Esophagus mucosa (tissue), 1 donor: Measurements from ENCODE around the gene PAPSS2. TPM values are rescaled to one million over a fixed set of nuclear protein-coding genes. Genes with fewer than 3 reads are reported as not detected.
A peak's percentile ranks its signal among the peaks of the same experiment; 100 is the strongest.

Source experiments
- ATAC-seq: fragments of 200-7000 bp; cut with Tn5 transposase; one replicate; pipeline ENCODE4 v1.9.1; 2020
- total RNA-seq: library from RNA; stranded (reverse); gene quantifications from one replicate; pipeline ENCODE4 v1.2.4, GENCODE V29; 2023
- donor health status: DM: yes; HTN: yes; CAD: no.

Gene PAPSS2
- total RNA-seq, 1 donor from 2014 or later = 10.4 TPM

GRCh38 chr10:87672551-87672950 is 12.9 kb downstream of the PAPSS2 start:
- no peak for ATAC-seq

DNA sequence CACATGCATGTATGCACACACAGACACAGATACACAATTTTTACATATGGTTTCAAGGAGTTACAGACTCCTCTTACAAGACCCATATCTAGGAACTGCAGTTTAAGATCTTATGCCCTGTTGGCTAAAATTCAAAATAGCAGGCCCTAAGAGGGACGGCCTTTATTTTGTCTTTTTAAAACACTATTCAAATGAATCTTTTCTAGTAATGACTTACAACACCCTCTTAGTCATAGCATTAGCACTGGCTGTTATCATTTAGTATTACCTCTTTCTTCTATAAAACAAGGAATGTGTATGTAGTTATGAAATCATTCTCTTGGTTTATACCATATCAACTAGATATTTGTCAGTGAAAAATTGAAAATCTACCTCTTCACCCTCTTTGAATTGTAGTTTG is 15.3 kb downstream of the PAPSS2 start:
- no peak for ATAC-seq

DNA sequence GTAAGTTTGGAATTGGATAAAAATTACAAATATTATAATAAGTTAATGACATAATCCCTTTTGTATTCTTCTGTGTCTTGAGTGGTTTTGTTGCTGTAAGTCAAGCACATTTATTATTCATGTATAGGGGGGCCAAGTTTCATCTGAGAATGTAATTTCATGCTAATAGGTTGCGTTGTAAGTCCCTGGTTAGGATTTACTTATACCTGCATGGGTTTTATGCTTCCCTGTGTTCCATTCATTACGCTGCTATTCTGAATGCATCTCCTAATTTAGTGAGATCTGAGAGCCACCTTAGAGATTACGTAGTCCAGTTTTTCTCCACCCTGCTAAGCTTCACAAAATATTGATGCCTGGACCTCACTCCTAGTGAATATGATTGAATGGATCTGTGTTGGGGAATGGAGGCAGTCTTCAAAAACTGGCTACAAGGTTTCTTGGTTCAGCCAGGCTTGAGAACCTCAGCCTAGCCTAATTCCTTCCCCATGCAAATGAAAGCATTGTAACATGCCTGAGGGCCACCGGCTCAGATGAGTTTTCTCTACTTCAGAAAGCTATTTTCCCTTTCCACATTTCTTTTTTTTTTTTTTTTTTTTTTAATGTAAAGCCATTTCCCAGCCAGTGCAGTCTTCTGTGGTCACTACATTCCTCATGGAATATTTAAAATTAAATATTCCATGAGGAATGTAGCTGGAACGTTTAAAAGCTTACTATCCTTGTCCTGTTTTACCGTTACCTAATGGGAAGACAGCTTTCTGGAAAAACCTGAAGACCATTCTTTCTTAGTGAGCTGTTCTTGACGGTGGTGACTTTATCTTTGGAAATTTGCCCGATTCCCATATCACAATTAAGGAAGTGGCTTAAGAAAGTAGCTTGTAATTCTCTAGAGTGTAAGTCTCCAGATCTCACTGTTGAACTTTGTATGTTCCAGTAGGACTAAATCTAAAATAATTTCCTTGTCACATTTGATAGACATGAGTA is 16.0 kb downstream of the PAPSS2 start:
- no peak for ATAC-seq

DNA sequence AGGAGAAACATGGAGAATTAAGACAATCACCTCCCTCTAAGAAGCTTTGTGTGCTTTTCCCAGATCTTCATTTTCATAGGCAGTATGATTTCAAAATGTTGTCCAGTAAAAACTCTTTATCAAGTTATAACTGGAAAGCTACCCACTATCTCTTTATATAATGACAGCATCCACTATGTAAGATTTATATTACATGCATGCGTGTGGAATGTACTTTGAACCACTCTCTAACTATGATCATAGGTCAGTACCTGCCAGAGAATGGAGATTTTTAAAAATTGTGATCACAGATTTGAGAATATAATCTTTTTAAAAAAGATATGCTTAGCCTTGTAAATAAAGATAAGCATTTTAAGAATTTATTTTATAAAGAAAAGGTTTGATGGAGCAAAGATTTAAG is 17.9 kb downstream of the PAPSS2 start:
- no peak for ATAC-seq

- ATAC-seq = no peak
These were observed 18.6 kb downstream of the PAPSS2 start for GRCh38 chr10:87678302-87678701.

- ATAC-seq = no peak
These were observed 23.7 kb downstream of the PAPSS2 start for GRCh38 chr10:87683356-87683755.

DNA sequence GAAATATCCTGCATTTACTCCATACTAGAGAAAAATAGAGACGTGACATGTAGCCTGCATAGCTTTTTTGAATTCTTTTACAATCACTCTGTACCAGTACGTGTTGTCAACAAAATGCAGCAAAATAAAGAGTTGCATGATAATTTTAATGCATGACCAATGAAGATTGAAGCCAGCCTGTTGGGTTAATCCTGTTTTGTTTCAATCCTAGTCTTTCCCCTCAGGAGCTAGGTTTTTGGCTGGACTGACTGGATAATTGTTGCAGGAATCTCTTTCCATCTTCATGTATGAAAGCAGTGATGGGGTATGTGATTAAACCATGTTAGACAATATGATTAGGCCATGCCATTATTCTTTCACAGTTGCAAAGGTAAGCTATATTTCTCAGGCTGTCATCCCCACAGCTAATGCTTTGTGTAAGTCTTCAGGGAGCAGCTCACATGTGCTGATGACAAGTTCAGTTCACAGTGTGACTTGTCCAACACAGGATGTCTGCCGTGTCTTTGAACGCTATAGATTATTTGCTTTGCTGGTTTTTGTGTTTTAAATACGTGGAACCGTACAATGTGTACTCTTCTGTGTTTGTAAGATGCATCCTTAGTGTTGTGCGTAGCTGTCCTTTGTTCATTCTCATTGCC is 24.4 kb downstream of the PAPSS2 start:
- ATAC-seq = no peak

GRCh38 chr10:87685832-87686574 is 26.3 kb downstream of the PAPSS2 start:
- no peak for ATAC-seq

- peak; percentile 84 for ATAC-seq
These were observed 31.9 kb downstream of the PAPSS2 start for GRCh38 chr10:87691506-87692070.

GRCh38 chr10:87692956-87693484 is 33.3 kb downstream of the PAPSS2 start:
- no peak for ATAC-seq

GRCh38 chr10:87694011-87694794 is 34.5 kb downstream of the PAPSS2 start:
- ATAC-seq = no peak

- ATAC-seq = no peak
These were observed 35.4 kb downstream of the PAPSS2 start for GRCh38 chr10:87695074-87695473.

DNA sequence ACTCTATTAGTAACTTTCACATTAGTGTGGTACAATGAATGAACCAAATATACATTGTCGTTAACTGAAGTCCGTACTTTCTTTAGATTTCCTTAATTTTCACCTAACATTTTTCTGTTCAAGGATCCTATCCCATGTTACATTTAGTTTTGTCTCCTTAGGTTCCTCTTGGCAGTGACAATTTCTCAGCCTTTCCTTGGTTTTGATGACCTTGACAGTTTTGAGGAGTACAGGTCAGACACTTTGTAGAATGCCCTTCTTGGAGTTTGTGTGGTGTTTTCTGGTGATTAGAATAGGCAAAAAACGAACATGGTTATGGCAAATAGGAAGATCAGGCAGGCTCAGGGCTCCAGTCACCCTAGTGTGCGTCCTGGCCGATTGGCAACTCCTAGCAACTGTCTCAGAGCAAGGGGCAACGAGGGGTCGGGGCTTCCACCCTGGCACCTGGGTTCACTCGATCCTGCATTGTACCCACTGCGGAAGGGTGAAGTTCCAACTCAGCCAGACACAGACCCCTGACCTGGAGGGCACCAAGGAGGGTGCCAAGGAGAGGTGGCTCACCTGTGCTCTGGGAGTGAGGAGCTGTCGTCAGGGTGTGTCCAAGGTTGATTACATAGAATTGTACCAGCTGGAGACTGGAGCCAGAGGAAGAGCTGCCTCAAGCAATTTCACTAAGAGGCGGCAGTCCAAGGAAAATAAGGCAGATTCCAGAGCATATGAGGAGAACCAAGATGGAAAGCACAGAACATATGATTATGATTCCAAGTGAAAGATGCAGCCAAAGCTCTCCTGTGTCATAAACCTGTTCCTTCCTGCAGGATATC is 37.5 kb downstream of the PAPSS2 start:
- no peak for ATAC-seq

DNA sequence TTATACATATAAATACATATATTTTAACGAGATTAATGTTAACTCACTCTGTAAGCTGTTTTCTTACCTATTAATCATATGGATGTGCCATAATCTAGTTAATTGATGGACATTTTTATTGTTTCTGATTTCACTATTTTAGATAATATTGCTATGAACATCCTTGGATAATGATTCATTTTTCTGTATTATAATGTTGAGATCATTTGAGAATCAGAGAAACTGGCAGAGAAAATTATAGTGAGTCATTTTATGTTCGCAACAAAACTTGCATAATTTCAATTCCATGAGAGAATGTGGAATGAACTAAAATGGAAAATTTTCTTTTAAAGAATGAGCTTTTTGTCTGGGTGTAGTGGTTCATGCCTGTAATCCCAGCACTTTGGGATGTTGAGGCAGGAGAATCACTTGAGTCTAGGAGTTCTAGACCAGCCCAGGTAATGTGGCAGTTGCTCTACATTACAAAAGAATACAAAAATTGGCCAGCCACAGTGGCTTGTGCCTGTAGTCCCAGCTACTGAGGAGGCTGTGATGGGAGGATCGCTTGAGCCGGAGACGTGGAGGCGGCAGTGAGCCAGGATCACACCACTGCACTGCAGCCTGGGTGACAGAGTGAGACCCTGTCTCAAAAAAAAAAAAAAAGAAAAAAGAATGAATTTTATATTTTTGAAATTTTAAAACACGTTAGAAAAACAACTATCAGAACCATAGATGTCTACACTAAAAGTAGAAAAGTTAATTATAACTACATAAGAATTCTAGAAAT is 40.5 kb downstream of the PAPSS2 start:
- no peak for ATAC-seq

DNA sequence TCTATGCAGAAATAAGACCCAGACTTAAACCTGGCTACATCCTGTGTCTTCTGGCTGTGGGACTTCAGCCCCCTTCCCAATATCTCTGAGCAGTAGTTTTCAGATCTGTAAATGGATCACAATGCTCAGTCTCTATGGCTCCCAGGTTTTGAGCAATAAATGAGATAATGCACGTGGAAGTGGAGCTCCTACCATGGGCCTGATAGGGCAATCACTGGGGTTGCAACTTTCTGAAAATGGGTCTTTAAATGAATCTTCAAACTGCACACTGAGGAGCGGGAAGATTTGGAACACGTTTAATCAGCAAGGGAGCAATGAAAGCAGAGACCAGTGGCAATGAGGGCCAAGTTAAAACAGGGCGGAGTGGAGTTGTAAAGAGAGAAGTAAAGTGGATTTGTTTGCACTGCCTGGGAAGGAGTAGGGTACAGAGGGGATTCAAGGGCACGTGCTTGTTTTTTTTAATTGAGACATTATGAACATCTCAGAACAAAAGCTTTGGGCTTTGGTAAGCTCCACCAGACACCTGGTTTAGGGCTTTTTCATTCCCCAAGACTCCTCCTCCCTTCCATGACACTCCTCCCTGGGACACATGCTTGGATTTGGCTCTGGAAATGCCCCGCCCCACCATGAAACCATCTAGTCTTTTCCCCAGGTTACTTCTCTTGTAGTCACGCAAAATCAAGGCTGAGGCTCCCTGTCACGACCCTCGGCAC is 42.7 kb downstream of the PAPSS2 start:
- ATAC-seq = no peak

- no peak for ATAC-seq
These were observed 43.3 kb downstream of the PAPSS2 start for GRCh38 chr10:87702973-87703294.

- no peak for ATAC-seq
These were observed 44.1 kb downstream of the PAPSS2 start for GRCh38 chr10:87703771-87704170.

DNA sequence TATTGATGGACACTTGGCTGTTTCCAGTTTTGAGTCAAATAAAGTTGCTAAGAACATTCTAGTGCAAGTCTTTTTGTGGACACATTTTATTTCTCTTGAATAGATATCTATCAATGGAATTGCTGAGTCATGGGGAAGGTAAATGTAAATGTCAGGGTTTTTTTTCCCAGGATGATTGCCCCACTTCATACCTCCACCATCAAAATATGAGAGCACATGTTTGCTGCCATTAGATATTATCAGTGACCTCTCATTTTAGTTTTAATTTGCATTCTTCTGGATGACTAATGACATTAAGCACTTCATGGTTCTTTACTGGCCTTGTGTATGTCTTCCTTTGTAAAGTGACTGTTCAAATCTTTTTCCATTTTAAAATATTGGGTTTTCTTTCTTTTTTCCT is 45.7 kb downstream of the PAPSS2 start:
- ATAC-seq = no peak

DNA sequence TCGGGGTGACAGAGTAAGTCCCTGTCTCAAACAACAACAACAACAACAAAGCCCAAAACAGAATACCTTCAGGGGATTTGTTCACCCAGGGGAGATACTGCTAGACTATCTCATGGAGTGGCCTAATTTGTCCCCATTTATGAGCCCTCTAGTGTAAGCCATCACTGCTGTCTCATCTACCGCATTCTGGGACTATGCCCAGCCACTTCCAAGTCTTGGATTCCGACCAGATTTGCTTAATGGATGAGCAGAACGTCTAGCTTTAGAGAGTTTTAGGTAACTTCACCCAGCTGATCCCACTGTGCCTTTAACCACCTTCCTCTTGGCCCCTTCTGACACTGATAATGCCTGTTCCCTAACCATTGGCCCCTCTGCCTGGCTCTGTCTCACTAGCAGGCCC is 47.1 kb downstream of the PAPSS2 start:
- no peak for ATAC-seq

- ATAC-seq = no peak
These were observed 47.6 kb downstream of the PAPSS2 start for GRCh38 chr10:87707254-87707653.
